Measurements from ENCODE around the gene NPDC1.

NPDC1 gene

DNA sequence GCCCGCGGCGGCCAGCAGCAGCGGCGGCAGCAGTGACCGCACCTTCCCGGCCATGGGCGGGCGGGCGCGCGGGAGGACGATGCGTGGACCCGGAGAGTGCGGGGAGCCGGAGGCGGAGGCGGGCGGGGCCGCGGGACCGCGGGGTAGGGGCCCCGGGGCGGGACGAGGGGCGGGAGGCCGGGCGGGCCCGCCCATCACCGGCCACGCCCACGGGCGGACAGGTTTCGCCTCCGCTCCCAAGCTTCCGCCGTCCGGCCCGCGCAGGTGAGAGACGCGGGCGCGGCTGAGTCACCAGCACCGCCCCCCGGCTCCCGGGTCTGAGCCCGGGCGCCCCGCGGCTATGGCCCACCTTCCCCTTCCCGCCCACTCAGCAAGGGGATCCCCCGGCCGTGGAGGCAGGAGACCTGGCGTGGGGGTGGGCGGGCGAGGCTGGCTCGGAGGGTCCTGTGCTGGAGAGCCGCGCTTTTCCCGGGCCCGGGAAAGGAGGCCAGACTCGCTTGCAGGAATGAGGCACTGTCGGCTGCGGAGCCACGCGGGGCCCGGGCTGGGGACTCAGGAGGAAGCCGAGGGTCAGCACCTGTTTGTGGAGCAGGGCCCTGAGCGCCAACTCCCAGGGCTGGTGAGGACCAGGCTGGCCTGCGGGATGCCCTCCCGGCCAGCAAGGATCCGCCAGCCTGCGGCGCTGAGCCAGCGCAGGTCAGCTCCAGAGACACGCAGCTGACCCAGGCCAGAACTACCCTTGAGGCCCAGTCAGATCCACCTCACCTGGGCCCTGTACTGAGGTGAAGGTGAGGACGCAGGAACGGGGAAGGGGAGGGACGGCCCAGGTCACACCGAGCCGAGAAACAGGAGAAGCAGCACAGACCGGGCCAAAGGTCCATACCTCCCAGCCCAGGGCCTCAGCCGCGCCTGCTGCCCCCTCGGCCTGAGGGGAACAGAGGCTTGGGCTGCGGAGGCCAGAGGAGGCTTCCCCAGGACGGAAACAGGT lies 8.3 kb upstream of the NPDC1 start, which contains the start of gene ENTPD2:
ENTPD2 (minus strand) TSS at position 118 of the 988 bp plus-strand sequence; CDS start at position 54, 64 bp downstream.
- H3K4me3 ChIP-seq (ENCODE audit: control insufficient read depth, low read depth, low read length): no peak within 1 kb of the TSS
- DNase-seq (ENCODE audit: low read depth): no peak

GRCh38 chr9:137052998-137053943 lies 7.3 kb upstream of the NPDC1 start:
- H3K4me3 ChIP-seq (ENCODE audit: control insufficient read depth, low read depth, low read length): no peak overlapping the region
- TF ChIP-seq CTCF (IDR thresholded peaks at IDR 0.05; ENCODE audit: control insufficient read depth, insufficient read depth, low read depth, low read length, missing control alignments): no peak
- no peak for DNase-seq (ENCODE audit: low read depth)

More for the DNA sequence above, 8.3 kb upstream of the NPDC1 start, which contains the start of gene ENTPD2:
- no peak for TF ChIP-seq CTCF (IDR thresholded peaks at IDR 0.05; ENCODE audit: control insufficient read depth, insufficient read depth, low read depth, low read length, missing control alignments)

GRCh38 chr9:137052293-137052692 lies 6.3 kb upstream of the NPDC1 start:
- no peak overlapping the region for H3K4me3 ChIP-seq (ENCODE audit: control insufficient read depth, low read depth, low read length)
- no peak for TF ChIP-seq CTCF (IDR thresholded peaks at IDR 0.05; ENCODE audit: control insufficient read depth, insufficient read depth, low read depth, low read length, missing control alignments)
- DNase-seq (ENCODE audit: low read depth): no peak

DNA sequence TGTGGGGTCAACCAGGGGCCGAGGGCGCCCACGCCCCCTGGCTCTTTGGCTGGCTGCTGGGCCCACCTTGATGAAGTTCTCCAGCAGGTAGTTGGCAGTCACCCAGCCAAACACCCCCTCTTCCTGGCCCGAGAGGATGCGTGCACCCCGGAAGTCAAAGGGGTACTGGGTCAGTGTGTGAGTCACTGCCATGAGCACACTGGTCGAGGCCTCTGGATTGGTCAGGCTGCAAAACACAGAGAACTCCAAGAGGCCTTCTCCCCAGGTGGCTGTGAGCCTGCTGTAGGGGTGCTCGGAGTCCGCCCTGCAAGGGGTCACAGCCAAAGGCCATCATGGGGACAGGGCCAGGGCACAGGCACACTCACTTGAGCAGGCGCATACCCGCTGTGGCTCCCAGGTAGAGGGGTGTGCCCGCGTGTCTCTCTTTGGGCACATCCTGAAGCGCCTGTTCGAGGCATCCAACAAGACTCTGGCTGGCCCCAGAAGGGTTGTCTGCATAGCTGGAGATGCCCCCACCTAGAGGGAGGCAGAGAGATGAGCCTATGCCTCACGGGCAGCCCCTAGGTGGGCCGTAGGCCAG lies 5.3 kb upstream of the NPDC1 start:
- no peak for TF ChIP-seq CTCF (IDR thresholded peaks at IDR 0.05; ENCODE audit: control insufficient read depth, insufficient read depth, low read depth, low read length, missing control alignments)
- DNase-seq (ENCODE audit: low read depth): no peak
- H3K4me3 ChIP-seq (ENCODE audit: control insufficient read depth, low read depth, low read length): no peak overlapping the region

- H3K4me3 ChIP-seq (ENCODE audit: control insufficient read depth, low read depth, low read length): no peak overlapping the region
- TF ChIP-seq CTCF (IDR thresholded peaks at IDR 0.05; ENCODE audit: control insufficient read depth, insufficient read depth, low read depth, low read length, missing control alignments): no peak
- no peak for DNase-seq (ENCODE audit: low read depth)
Measured at GRCh38 chr9:137050570-137050969, 4.6 kb upstream of the NPDC1 start.

All from AG09309 (cell line).